H1 (cell line): Measurements from ENCODE around the gene PDE4B. TPM values are rescaled to one million over a fixed set of nuclear protein-coding genes. Genes with fewer than 3 reads are reported as not detected.

Source experiments
- ATF3 ChIP-seq: IDR thresholded peaks from 2 replicates; pipeline ENCODE4 v1.6.1; 2011; ENCODE audit warnings: low read depth, mild to moderate bottlenecking, low read length; ENCODE audit not compliant: insufficient read depth
- BACH1 ChIP-seq: IDR thresholded peaks from 2 replicates; pipeline ENCODE4 v1.6.1; 2012; ENCODE audit warnings: low read length, improper control_type of control experiment
- CTCF ChIP-seq, 3 experiments: IDR thresholded peaks; 1 replicate in 2 of 3; 2 replicates in 1 of 3; pipeline versions ENCODE4 v1.5.1 to v1.6.1; 2011; ENCODE audit warnings: low read length in 3 of 3, mild to moderate bottlenecking in 3 of 3, inconsistent platforms in 2 of 3, low read depth in 1 of 3, moderate library complexity in 1 of 3; ENCODE audit not compliant: insufficient read depth in 1 of 3; ENCODE audit errors: control extremely low read depth in 1 of 3
- POLR2AphosphoS5 ChIP-seq: IDR thresholded peaks from 2 replicates; pipeline ENCODE4 v1.6.1; 2011; ENCODE audit warnings: low read depth, low read length
- polyA plus RNA-seq, 7 experiments: library from polyadenylated mRNA; depleted of rRNA in 3 of 7; stranded (reverse) in 5 of 7; unstranded in 2 of 7; fragments of >200 nt in 5 of 7; fragments of 200-250 nt in 2 of 7; gene quantifications; 1 replicate in 5 of 7; 2 replicates in 1 of 7; 4 replicates in 1 of 7; pipeline versions ENCODE4 v1.2.1 to v1.2.3, GENCODE V29; 2011 to 2013; ENCODE audit warnings: missing spikeins in 2 of 7, mixed read lengths in 2 of 7
- total RNA-seq: library from RNA; stranded (reverse); fragmentation: NEBNext Ultra II Directional; extraction: Animal tissue kit (Norgen Biotek cat#: 25700); gene quantifications from 2 replicates; pipeline ENCODE4 v1.2.1, GENCODE V29; 2021

PDE4B gene
- total and polyA plus RNA-seq, 2 of the 8 experiments (the other 6 are each of a cell fraction or from before 2014, with no cell fraction given) = 5.0 to 15.1 TPM

GRCh38 chr1:65942476-65942875 lies 149.8 kb downstream of the PDE4B start (continued):
- TF ChIP-seq CTCF (IDR thresholded peaks at IDR 0.05; ENCODE audit: control extremely low read depth in 1 of 3, insufficient read depth in 1 of 3, low read depth in 1 of 3, low read length in 3 of 3) = no peak
- TF ChIP-seq POLR2AphosphoS5 = no peak
- no peak for TF ChIP-seq BACH1
- TF ChIP-seq ATF3 = no peak
